ENCODE data around the gene FASTKD3.
"Not testable (repeated sequence)": the region's sequence is repeated elsewhere in the genome, so short reads cannot be mapped to it uniquely, and the experiment has no call there.

FASTKD3 gene

GRCh38 chr5:7868773-7869473 is at the start of gene FASTKD3, which contains the start of gene MTRR:
Gene FASTKD3, minus strand, starts transcription at chr5:7869031. Its CDS starts 948 bp downstream, at chr5:7868083.
Gene MTRR, plus strand, starts transcription at chr5:7869148. Its CDS starts 1,647 bp downstream, at chr5:7870795.
- DNase-seq, result peak; percentile 94

DNA sequence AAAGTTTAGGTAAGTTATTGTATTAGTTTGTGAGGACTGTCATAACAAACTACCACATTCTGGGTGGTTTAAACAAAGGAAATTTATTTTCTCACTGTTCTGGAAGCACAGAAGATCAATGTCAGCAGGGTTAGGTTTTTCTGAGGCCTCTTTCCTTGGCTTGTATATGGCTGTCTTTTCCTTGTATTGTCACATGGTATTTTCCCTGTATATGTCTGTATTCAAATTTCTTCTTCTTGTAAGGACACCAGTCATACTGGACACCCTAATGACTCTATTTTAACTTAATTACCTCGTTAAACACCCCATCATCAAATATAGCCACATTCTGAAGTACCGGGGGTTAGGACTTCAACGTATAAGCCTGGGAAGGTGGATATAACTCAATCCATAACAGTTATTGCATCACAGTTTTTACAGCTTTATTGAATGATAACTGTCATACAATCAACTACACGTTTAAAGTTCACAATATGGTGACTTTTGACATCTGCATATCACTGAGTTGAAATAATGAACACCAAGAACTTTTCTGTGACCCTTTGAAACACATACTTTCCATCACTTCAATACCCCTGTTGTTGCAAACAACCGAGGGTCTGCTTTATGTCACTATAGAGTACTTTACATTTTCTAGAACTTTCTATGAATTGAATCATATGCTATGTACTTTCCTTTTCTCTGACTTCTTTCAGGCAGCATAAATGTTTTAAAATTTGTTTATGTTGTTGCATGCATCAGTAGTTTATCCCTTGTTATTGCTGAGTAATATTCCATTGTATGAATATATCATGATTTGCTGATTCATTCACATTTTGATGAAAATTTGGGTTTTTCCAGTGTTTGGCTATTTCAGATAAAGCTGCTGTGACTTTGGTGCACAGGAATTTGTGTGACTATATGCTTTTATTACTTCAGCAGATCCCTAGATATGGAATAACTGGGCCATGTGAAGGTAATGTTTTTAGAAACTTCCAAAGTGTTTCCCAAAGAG is 48.6 kb upstream of the FASTKD3 start:
- no peak for DNase-seq

DNA sequence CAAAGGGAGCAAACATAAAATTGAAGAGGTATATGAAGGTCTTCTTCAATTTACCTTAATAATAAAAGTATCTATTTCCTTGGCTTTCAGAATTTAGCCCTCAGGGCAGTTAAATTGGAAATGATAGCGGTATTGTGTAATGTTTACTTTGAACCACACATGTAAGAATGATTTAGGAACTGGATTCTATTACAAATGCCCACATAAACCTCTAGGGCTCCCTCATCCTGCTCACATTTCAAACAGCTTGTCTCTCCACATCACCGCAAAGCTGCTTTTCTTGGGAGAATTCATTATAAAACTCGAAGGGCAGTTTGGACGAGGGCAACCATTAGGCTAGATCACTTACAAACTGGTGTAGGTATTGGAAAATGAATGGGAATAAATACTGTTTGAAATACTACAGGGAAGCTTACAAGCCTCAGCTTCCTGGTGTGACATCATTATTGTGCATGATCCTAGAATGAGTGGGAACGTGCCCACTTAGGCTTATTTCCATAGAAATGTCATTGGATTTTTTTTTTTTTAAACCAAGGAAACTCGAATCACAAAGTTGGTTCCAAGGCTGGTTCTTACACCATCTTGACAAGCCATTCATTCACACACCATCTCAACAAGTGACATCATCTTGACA is 47.5 kb upstream of the FASTKD3 start:
- no peak for DNase-seq

DNA sequence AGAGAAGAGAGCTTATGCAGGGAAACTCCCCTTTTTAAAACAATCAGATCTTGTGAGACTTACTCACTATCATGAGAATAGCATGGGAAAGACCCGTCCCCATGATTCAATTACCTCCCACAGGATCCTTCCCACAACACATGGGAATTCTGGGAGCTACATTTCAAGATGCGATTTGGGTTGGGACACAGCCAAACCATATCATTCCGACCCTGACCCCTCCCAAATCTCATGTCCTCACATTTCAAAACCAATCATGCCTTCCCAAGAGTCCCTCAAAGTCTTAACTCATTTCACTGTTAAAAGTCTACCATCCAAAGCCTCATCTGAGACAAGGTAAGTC is 42.6 kb upstream of the FASTKD3 start:
- DNase-seq, result not testable (repeated sequence)

DNA sequence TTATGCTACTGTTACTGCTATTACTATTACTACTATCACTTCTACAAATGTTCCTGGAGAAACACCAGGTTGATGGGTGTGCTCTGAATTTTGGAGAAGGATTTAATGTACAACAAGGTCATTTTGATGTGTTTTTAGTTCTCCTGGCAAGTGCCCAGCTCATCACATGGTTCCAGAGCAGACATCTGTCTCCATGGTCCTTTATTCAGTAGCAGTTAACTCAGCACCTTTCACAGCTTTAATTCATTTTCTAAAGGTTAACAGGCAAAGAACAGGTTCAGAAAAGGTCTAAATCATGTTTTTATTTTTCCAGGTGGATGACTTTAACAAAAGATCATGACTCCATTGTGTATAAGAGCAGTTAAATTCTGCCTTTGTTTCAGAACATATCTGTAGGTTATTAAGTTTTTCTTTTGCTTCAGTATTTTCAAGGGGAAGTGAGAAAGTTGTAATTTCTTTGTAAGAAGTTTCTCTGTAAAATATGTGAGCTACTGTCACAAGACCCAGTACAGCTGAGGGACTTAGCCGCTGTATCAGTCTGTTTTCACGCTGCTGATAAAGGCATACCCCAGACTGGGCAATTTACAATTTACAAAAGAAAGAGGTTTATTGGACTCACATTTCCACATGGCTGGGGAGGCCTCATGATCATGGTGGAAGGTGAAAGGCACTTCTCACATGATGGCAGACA is 42.1 kb upstream of the FASTKD3 start:
- DNase-seq, result no peak

GRCh38 chr5:7908317-7908716 is 39.5 kb upstream of the FASTKD3 start:
- DNase-seq, result no peak

GRCh38 chr5:7907612-7908011 is 38.8 kb upstream of the FASTKD3 start:
- no peak for DNase-seq

GRCh38 chr5:7904170-7904569 is 35.3 kb upstream of the FASTKD3 start:
- peak; percentile 61 for DNase-seq

- DNase-seq, result no peak
Measured at GRCh38 chr5:7902666-7903625, 34.1 kb upstream of the FASTKD3 start.

DNA sequence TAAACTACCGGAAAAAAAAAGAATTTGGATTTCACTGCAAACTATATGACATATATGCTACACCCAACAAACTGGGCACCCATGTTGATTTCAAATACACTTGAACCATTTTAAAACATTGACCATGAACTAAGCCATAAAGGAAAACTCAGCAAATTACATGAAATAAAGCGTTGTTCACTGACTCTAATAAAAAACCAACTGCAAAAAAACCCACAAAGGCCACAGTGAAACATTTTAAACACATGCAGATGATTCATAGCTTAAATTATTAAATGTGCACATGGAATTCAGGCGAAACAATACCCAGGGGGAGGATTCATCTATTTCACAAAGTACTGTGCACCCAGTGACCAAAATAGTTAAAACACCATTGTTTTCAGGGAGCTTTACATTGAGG is 33.4 kb upstream of the FASTKD3 start:
- no peak for DNase-seq

DNA sequence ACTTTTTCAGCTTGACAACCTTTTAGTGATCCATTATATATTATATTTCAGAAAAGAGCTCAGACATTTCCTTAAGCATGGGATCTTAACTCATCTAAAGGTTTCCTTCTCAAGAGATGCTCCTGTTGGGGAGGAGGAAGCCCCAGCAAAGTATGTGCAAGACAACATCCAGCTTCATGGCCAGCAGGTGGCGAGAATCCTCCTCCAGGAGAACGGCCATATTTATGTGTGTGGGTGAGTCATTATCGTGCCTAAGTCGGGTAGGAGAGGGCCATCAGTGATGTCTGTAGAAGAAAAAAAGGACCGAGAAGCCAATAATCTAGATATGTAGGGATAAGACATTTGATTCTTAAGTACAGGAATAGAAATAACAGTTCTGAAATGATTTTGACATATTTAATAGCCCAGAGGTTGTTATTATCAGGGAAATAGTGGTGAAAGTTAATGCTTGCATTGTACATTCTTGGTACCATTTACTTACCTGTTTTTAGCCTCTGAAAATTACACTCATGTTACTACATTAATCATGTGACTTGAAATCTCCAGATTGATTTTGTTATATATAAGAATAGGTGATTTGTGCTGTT is 28.3 kb upstream of the FASTKD3 start:
- DNase-seq, result peak; percentile 63

- DNase-seq, result peak; percentile 51
Measured at GRCh38 chr5:7894860-7895259, 26.0 kb upstream of the FASTKD3 start.

DNA sequence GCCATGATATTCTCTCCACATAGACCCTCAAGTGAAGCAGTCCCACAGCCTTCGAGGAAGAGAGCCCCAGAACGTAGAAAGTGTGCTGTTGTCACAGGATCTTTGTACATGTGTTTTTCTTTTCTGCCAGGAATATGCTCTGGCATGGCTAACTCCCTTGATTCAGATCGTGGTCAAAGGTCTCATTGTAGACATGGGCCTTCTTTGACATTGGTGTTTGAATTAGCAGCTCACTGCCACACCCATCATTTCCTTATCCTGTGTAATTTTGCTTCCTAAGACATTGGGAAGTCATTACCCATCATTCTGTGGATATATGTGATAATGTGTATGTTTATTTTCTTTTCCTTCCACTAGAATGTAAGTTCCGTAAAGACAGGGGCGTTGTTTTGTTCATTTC is 25.6 kb upstream of the FASTKD3 start:
- no peak for DNase-seq

DNA sequence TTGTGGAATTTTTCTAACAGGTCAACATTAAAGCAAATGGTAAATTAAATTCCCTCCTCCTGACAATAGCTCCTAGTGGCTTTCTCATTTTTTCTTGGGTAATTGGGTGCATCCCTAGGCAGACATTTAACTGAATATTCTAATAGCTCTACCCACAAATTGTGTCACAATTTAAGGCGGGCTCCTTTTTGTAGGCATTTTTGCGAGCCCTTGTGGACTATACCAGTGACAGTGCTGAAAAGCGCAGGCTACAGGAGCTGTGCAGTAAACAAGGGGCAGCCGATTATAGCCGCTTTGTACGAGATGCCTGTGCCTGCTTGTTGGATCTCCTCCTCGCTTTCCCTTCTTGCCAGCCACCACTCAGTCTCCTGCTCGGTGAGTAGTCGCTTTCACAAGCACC is 20.1 kb upstream of the FASTKD3 start:
- no peak for DNase-seq

DNA sequence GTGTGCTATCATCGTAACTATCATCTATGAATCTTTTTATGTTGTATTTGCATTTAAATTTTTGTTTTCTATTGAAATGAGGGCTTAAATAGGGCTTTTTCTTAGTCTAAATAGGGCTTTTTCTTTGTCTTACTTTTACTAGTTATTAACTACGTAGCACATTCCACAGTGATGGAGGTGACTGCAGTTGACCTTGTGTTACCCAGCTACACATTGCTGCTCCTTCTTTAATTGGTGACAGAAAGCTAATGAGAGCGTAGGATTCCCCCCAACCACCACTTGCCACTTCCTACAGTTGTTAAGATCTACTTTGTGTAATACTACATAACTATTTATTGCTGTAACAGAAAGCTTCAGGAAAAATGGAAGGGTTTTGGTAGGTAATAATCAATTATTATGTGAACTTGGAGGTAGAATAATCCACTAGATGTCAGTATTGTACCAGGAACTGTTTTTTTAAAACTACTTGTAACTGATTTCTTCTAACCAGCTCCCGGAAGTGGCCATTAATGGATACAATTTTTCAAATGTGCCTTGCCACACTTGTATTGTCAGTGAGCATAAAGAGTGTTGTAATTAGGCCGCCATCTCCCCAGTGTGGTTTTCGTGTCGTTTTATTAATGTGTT is 18.1 kb upstream of the FASTKD3 start:
- DNase-seq, result peak; percentile 28

- DNase-seq, result no peak
Measured at GRCh38 chr5:7884491-7885267, 15.8 kb upstream of the FASTKD3 start.

DNA sequence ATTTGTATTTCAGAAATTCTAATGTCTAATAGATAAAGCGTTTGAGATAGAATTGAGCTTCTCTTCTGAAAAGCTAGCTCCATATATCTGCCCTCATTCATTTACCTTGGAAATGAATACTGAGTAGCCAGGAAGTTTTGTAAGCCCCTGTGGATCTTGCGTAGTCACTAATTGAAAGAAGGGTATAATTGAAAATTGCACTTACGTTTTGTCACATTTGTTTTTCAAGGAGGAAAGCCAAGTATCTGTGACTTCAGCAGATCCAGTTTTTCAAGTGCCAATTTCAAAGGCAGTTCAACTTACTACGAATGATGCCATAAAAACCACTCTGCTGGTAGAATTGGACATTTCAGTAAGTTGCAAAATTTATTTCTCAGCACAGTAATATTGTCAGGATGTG is 14.1 kb upstream of the FASTKD3 start:
- DNase-seq, result no peak

- no peak for DNase-seq
Measured at GRCh38 chr5:7881816-7882215, 13.0 kb upstream of the FASTKD3 start.

GRCh38 chr5:7881091-7881490 is 12.3 kb upstream of the FASTKD3 start:
- DNase-seq, result no peak

DNA sequence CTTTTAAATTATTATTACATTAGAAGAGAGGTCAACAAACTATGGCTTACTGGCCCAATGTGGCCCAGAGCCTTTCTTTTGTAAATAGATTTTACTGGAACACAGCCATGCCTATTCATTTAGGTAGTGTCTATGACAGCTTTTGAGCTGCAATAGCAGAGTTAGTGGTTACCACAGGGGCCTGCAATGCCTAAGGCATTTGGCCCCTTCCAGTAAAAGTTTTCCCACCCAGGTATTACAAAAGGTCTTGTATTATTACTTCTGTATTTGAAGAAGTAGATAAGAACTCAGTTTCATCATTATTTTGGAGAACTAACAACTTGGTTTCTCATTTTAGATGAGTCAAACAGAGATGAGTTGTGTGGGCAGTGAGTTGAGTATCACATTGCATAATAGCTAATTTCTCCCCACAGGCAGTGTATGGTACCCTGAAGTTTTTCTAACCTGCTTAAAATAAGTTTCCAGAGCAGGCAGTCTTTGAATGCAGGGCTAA is 9.6 kb upstream of the FASTKD3 start:
- peak; percentile 80 for DNase-seq
